ENCODE measurements around the gene ACTR1A. TPM values are rescaled to one million over a fixed set of nuclear protein-coding genes. Genes with fewer than 3 reads are reported as not detected.
A peak's percentile ranks its signal among the peaks of the same experiment; 100 is the strongest.

The ACTR1A gene
- total RNA-seq, 1 experiment from 2014 or later: 82.1 TPM

DNA sequence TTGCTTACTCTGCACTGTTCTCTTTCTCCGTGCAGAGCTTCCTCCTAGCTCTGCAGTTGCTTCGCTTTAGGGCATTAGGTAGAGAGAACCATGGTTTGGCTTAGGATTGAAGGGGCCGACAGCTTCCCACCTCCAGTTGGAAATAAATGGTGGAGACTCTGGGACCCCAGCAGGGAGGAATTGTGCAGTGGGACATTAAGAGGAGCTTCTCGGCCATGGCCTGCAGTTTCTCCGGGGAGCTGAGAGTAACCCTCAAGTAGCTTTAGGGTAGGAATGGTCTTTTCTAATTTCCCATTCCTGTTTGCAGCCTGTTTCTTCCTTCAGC is 2.4 kb upstream of the ACTR1A start:
- Histone ChIP-seq H3K14ac (ENCODE audit: insufficient read depth, low read length) (no peak overlapping the region), H3K4ac (ENCODE audit: low read depth, low read length) (no peak overlapping the region), H2BK12ac (ENCODE audit: insufficient read length, low read depth, low read length) (no peak overlapping the region), H3T11ph (ENCODE audit: low read length) (no peak overlapping the region), H3K79me1 (ENCODE audit: insufficient read depth, low read depth, low read length, poor library complexity, severe bottlenecking) (no peaks in the 10 kb centered on the region), H2BK15ac (ENCODE audit: low read depth, low read length) (no peak overlapping the region), H3K27ac (ENCODE audit: insufficient read length, low read depth, low read length) (no peak overlapping the region), H2BK20ac (ENCODE audit: low read depth, low read length, poor library complexity, severe bottlenecking) (no peak overlapping the region), H3K23me2 (ENCODE audit: insufficient read length, low read depth, low read length, poor library complexity, severe bottlenecking) (peaks cover 3% of the 10 kb centered on the region), H4K91ac (ENCODE audit: insufficient read length, low read depth, low read length) (no peak overlapping the region), H3K18ac (ENCODE audit: insufficient read length, low read depth, low read length) (no peak overlapping the region), H2BK120ac (ENCODE audit: low read depth, low read length, poor library complexity, severe bottlenecking) (no peak overlapping the region), H2BK5ac (ENCODE audit: insufficient read length, low read length) (no peak overlapping the region), H2AFZ (ENCODE audit: low read length) (no peak overlapping the region), H3K56ac (ENCODE audit: insufficient read length, low read depth, low read length) (no peak overlapping the region), H2AK5ac (ENCODE audit: insufficient read length, low read length) (no peak overlapping the region), H3K27me3 (ENCODE audit: insufficient read depth, low read length) (peaks cover 4% of the 10 kb centered on the region; the same call in 1 of the 2 replicates), H3K4me1 (ENCODE audit: insufficient read depth, low read length) (no peaks in the 10 kb centered on the region), H4K20me1 (ENCODE audit: control insufficient read depth, insufficient read depth, insufficient read length) (no peaks in the 10 kb centered on the region), H3K79me2 (ENCODE audit: insufficient read depth, low read length) (no peaks in the 10 kb centered on the region; the same call in 1 of the 2 replicates), H3K4me2 (ENCODE audit: insufficient read depth, insufficient read length, low read length) (peak overlapping the region; percentile 76), H4K5ac (ENCODE audit: insufficient read length, low read depth, low read length) (no peak overlapping the region), H4K8ac (replicated peaks; ENCODE audit: insufficient read length, low read depth, low read length) (no peak overlapping the region), H3K9ac (ENCODE audit: extremely low read depth, insufficient read length, low read length) (no peak overlapping the region), H3K9me3 (ENCODE audit: control insufficient read depth, low read depth, low read length) (no peaks in the 10 kb centered on the region), H3K23ac (ENCODE audit: insufficient read length, low read depth, low read length) (no peak overlapping the region)
- TF ChIP-seq, protein P1, sequence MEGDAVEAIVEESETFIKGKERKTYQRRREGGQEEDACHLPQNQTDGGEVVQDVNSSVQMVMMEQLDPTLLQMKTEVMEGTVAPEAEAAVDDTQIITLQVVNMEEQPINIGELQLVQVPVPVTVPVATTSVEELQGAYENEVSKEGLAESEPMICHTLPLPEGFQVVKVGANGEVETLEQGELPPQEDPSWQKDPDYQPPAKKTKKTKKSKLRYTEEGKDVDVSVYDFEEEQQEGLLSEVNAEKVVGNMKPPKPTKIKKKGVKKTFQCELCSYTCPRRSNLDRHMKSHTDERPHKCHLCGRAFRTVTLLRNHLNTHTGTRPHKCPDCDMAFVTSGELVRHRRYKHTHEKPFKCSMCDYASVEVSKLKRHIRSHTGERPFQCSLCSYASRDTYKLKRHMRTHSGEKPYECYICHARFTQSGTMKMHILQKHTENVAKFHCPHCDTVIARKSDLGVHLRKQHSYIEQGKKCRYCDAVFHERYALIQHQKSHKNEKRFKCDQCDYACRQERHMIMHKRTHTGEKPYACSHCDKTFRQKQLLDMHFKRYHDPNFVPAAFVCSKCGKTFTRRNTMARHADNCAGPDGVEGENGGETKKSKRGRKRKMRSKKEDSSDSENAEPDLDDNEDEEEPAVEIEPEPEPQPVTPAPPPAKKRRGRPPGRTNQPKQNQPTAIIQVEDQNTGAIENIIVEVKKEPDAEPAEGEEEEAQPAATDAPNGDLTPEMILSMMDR (conservative IDR thresholded peaks at IDR 0.05): no peak
- WGBS (ENCODE audit: extremely low coverage, insufficient read length, low lambda C conversion rate): no CpG with 5 or more reads among the region's 5 CpGs
- peak overlapping the region in 1 of 2 experiments; percentile 92; a peak in 4 of 5 replicates for H3K4me3 Mint-ChIP-seq
- peaks cover 8 to 9% of the 10 kb centered on the region in 2 experiments for H3K4me1 Mint-ChIP-seq
- H3K27ac Mint-ChIP-seq: no peak overlapping the region
- H3K9me3 Mint-ChIP-seq: no peaks in the 10 kb centered on the region; a peak in 1 of 5 replicates
- peaks cover 7 to 23% (median 18%) of the 10 kb centered on the region in 3 experiments for H3K36me3 Mint-ChIP-seq (ENCODE audit: insufficient read depth in 1 of 3, low read depth in 3 of 3)
- DNase-seq: no peak
- H3K27me3 Mint-ChIP-seq (ENCODE audit: low read depth): peaks cover 33% of the 10 kb centered on the region

Data from H9 (cell line).